HL-60 (cell line): ENCODE data around the gene MYO1D.

ENCODE experiments used
- GABPA ChIP-seq: IDR thresholded peaks from 2 replicates; pipeline ENCODE4 v1.6.1; 2012; ENCODE audit warnings: low read depth
- POLR2AphosphoS5 ChIP-seq: IDR thresholded peaks from 2 replicates; pipeline ENCODE4 v1.6.1; 2012; ENCODE audit warnings: low read depth
- SPI1 ChIP-seq: IDR thresholded peaks from 2 replicates; pipeline ENCODE4 v1.6.1; 2012; ENCODE audit warnings: low read depth, mild to moderate bottlenecking, borderline replicate concordance
- TF ChIP-seq, protein P1 (sequence below): IDR thresholded peaks from one replicate; pipeline ENCODE4 v1.5.1; 2011; ENCODE audit warnings: low read length, control low read depth, inconsistent platforms; ENCODE audit not compliant: insufficient read depth
- TF ChIP-seq, protein P2 (sequence below): IDR thresholded peaks from 2 replicates; pipeline ENCODE4 v1.6.1; 2012; ENCODE audit warnings: low read depth; ENCODE audit not compliant: insufficient replicate concordance

DNA sequence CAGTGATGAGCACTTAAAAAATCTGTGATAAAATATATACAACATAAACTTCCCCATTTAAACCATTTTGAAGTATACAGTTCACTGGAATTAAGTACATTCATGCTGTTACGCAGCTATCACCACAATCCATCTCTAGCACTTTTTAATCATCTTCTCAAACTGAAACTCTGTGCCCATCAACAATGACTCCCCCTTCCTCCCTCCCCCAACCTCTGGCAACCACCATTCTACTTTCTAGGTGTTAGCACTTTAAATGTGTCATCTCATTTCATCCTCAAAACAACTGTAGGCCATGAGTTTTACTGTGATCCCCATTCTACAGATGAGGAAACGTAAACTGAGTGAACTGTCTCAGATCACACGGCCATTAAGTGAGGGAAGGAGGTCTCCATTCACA is 37.3 kb upstream of the MYO1D start:
- TF ChIP-seq, protein P1, sequence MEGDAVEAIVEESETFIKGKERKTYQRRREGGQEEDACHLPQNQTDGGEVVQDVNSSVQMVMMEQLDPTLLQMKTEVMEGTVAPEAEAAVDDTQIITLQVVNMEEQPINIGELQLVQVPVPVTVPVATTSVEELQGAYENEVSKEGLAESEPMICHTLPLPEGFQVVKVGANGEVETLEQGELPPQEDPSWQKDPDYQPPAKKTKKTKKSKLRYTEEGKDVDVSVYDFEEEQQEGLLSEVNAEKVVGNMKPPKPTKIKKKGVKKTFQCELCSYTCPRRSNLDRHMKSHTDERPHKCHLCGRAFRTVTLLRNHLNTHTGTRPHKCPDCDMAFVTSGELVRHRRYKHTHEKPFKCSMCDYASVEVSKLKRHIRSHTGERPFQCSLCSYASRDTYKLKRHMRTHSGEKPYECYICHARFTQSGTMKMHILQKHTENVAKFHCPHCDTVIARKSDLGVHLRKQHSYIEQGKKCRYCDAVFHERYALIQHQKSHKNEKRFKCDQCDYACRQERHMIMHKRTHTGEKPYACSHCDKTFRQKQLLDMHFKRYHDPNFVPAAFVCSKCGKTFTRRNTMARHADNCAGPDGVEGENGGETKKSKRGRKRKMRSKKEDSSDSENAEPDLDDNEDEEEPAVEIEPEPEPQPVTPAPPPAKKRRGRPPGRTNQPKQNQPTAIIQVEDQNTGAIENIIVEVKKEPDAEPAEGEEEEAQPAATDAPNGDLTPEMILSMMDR, result no peak
- TF ChIP-seq POLR2AphosphoS5 (no peak), SPI1 (no peak), GABPA (no peak)
- TF ChIP-seq, protein P2, sequence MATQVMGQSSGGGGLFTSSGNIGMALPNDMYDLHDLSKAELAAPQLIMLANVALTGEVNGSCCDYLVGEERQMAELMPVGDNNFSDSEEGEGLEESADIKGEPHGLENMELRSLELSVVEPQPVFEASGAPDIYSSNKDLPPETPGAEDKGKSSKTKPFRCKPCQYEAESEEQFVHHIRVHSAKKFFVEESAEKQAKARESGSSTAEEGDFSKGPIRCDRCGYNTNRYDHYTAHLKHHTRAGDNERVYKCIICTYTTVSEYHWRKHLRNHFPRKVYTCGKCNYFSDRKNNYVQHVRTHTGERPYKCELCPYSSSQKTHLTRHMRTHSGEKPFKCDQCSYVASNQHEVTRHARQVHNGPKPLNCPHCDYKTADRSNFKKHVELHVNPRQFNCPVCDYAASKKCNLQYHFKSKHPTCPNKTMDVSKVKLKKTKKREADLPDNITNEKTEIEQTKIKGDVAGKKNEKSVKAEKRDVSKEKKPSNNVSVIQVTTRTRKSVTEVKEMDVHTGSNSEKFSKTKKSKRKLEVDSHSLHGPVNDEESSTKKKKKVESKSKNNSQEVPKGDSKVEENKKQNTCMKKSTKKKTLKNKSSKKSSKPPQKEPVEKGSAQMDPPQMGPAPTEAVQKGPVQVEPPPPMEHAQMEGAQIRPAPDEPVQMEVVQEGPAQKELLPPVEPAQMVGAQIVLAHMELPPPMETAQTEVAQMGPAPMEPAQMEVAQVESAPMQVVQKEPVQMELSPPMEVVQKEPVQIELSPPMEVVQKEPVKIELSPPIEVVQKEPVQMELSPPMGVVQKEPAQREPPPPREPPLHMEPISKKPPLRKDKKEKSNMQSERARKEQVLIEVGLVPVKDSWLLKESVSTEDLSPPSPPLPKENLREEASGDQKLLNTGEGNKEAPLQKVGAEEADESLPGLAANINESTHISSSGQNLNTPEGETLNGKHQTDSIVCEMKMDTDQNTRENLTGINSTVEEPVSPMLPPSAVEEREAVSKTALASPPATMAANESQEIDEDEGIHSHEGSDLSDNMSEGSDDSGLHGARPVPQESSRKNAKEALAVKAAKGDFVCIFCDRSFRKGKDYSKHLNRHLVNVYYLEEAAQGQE, result no peak
